B cell (primary cell): ENCODE measurements around the gene SDK1. TPM values are rescaled to one million over a fixed set of nuclear protein-coding genes. Genes with fewer than 3 reads are reported as not detected.

Experiments used
- ATAC-seq: fragments of 200-7000 bp; cut with Tn5 transposase; one replicate; pipeline ENCODE4 v1.10.0; 2021; ENCODE audit warnings: low read depth, mild to moderate bottlenecking, moderate number of reproducible peaks, moderate library complexity
- CTCF ChIA-PET: fragments of 350-600 bp; sonication (Branson Sonifier 250); formaldehyde crosslinking; loops from one replicate; lab custom pipeline; 2021; ENCODE audit warnings: antibody characterized with exemption, inconsistent platforms; lab: Charles Lee
- POLR2A ChIA-PET: fragments of 350-600 bp; sonication (Branson Sonifier 250); formaldehyde crosslinking; loops from one replicate; lab custom pipeline; 2021; ENCODE audit warnings: antibody characterized with exemption; lab: Charles Lee
- DNase-seq: peaks from one replicate; pipeline ENCODE4 v3.0.0; 2013
- H2AFZ ChIP-seq: 2 replicates; pipeline ENCODE4 v1.6.1; 2012; ENCODE audit warnings: mild to moderate bottlenecking, low read depth, low read length; ENCODE audit not compliant: insufficient read depth, poor library complexity, severe bottlenecking
- H3K27ac ChIP-seq, 2 donors: 1 replicate in 1 of 2; 2 replicates in 1 of 2; pipeline ENCODE4 v1.5.1; 2012 to 2013; ENCODE audit warnings: low read length in 2 of 2, mild to moderate bottlenecking in 2 of 2, moderate library complexity in 1 of 2
- H3K27me3 ChIP-seq, 4 experiments: fragments of 200-600 bp in 1 of 4; sonication (generic) in 1 of 4; replicated peaks in 1 of 4; 1 replicate in 2 of 4; 2 replicates in 2 of 4; pipeline versions ENCODE4 v1.6.1 to v1.7.0; 2013 to 2016; ENCODE audit warnings: low read length in 3 of 4, mild to moderate bottlenecking in 2 of 4, mixed read lengths in 1 of 4, moderate library complexity in 1 of 4; ENCODE audit not compliant: insufficient read depth in 4 of 4, control insufficient read depth in 3 of 4; ENCODE audit errors: control extremely low read depth in 1 of 4
- H3K36me3 ChIP-seq, 2 experiments: replicated peaks in 1 of 2; 1 replicate in 1 of 2; 2 replicates in 1 of 2; pipeline versions ENCODE4 v1.6.1 to v1.7.1; 2013; ENCODE audit warnings: low read length in 1 of 2; ENCODE audit not compliant: insufficient read depth in 2 of 2, control insufficient read depth in 1 of 2; ENCODE audit errors: control extremely low read depth in 1 of 2, extremely low read depth in 1 of 2
- H3K4me1 ChIP-seq, 2 donors: fragments of 200-600 bp in 1 of 2; sonication (generic) in 1 of 2; 1 replicate in 1 of 2; 2 replicates in 1 of 2; pipeline versions ENCODE4 v1.5.1 to v1.6.1; 2013 to 2017; ENCODE audit warnings: low read length in 2 of 2; ENCODE audit not compliant: control insufficient read depth in 2 of 2, insufficient read depth in 2 of 2
- H3K4me2 ChIP-seq: replicated peaks from 2 replicates; pipeline ENCODE3; 2012; ENCODE audit warnings: mild to moderate bottlenecking, low read depth, low read length; ENCODE audit not compliant: poor library complexity, severe bottlenecking
- H3K4me3 ChIP-seq, 5 experiments: fragments of 200-600 bp in 1 of 5; sonication (generic) in 1 of 5; 1 replicate in 3 of 5; 2 replicates in 2 of 5; pipeline versions ENCODE4 v1.5.1 to v1.7.0; 2011 to 2016; ENCODE audit warnings: low read length in 4 of 5, mild to moderate bottlenecking in 4 of 5, low read depth in 2 of 5, control low read depth in 1 of 5, moderate library complexity in 1 of 5; ENCODE audit not compliant: insufficient read depth in 1 of 5; ENCODE audit errors: control extremely low read depth in 1 of 5, extremely low read depth in 1 of 5
- H3K79me2 ChIP-seq: fragments of 200-600 bp; sonication (generic); one replicate; pipeline ENCODE4 v1.6.0; 2016; ENCODE audit warnings: low read length; ENCODE audit not compliant: control insufficient read depth, insufficient read depth
- H3K9ac ChIP-seq: fragments of 200-600 bp; sonication (generic); 2 replicates; pipeline ENCODE4 v1.6.1; 2017; ENCODE audit warnings: mild to moderate bottlenecking, low read length, moderate library complexity
- H3K9me3 ChIP-seq, 3 donors: one replicate each; pipeline versions ENCODE4 v1.6.1 to v1.7.1; 2013; ENCODE audit warnings: low read length in 2 of 3; ENCODE audit not compliant: control insufficient read depth in 2 of 3, insufficient read depth in 1 of 3; ENCODE audit errors: control extremely low read depth in 1 of 3
- H4K20me1 ChIP-seq: 2 replicates; pipeline ENCODE4 v1.6.0; 2012; ENCODE audit warnings: mild to moderate bottlenecking, low read length; ENCODE audit not compliant: insufficient read depth, control insufficient read depth, poor library complexity, severe bottlenecking
- H3K27ac Mint-ChIP-seq: one replicate; pipeline ENCODE4 v1.8.0; 2021; ENCODE audit warnings: mixed read lengths
- H3K27me3 Mint-ChIP-seq: one replicate; pipeline ENCODE4 v1.8.0; 2021; ENCODE audit warnings: mixed read lengths
- H3K4me1 Mint-ChIP-seq: one replicate; pipeline ENCODE4 v1.8.0; 2021; ENCODE audit warnings: mixed read lengths
- H3K4me3 Mint-ChIP-seq: one replicate; pipeline ENCODE4 v1.8.0; 2021; ENCODE audit warnings: mixed read lengths
- H3K9me3 Mint-ChIP-seq: one replicate; pipeline ENCODE4 v1.8.0; 2022; ENCODE audit warnings: mixed read lengths; ENCODE audit not compliant: insufficient read depth
- EZH2 ChIP-seq: IDR thresholded peaks from 2 replicates; pipeline ENCODE4 v1.6.1; 2012; ENCODE audit warnings: borderline replicate concordance, low read depth, mild to moderate bottlenecking, moderate library complexity, low read length; ENCODE audit not compliant: insufficient read depth, poor library complexity, severe bottlenecking
- WGBS: methylation state at CpG from one replicate; pipeline ENCODE4 v1.1.5; 2013; ENCODE audit warnings: missing lambda C conversion rate; ENCODE audit not compliant: insufficient coverage; 5-methylcytosine and 5-hydroxymethylcytosine counted together
- intact Hi-C: fragments of 100-400 bp; cut with micrococcal nuclease; formaldehyde crosslinking; loops from one replicate; pipeline ENCODE4 v1.10.0; 2022
- polyA plus RNA-seq: library from polyadenylated mRNA; depleted of rRNA; stranded (reverse); fragments of >200 nt; gene quantifications from 2 replicates; pipeline ENCODE4 v1.2.3, GENCODE V29; 2012
- total RNA-seq, 2 donors: library from RNA; stranded (reverse); fragments of 120-200 nt in 1 of 2; gene quantifications; 1 replicate in 1 of 2; 2 replicates in 1 of 2; pipeline versions ENCODE4 v1.2.3 to v1.2.4, GENCODE V29; 2013 to 2022
- TF ChIP-seq, protein P1 (sequence below): fragments of 200-600 bp; IDR thresholded peaks from one replicate; pipeline ENCODE4 v1.8.0; 2022; ENCODE audit warnings: antibody characterized with exemption, mild to moderate bottlenecking

SDK1 gene
- total and polyA plus RNA-seq, 2 donors (not counting 1 experiment from before 2014, with no cell fraction given), result 0.73 to 2.0 TPM

DNA sequence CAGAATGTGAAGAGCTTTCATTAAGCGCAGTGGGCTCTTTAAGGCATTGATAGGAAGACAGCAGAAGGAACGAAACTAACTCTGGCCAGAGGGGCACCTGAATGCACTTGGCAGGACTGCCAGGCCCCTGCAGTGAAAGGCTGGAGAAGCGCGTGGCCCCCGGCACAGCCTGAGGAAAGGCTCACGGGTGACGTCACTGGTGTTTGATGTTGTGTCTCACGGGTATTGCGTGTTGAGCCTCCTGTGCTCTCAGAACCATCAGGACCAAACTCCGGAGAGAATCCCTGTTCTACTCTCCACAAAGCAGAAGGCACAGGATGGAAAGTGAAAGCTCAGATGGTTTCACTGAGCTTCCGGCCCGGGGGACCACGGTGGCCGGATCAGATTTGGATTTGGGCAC is 865.3 kb downstream of the SDK1 start:
- no peak overlapping the region for H3K9ac ChIP-seq
- H3K4me3 ChIP-seq, result no peak overlapping the region
- no peak overlapping the region for H2AFZ ChIP-seq
- H4K20me1 ChIP-seq, result no peaks in the 10 kb centered on the region
- peaks cover 0 to 5% (median 0%) of the 10 kb centered on the region in 3 donors for H3K9me3 ChIP-seq
- WGBS, result 96% methylated on average over 14 of the region's 14 CpGs
- Mint-ChIP-seq H3K4me1 (no peaks in the 10 kb centered on the region), H3K27ac (no peak overlapping the region), H3K9me3 (no peaks in the 10 kb centered on the region), H3K27me3 (no peaks in the 10 kb centered on the region), H3K4me3 (no peak overlapping the region)
- DNase-seq (no peak), ATAC-seq (no peak)
- ChIA-PET CTCF (no interaction called here), POLR2A (no interaction called here)
- H3K27me3 ChIP-seq, result no peaks in the 10 kb centered on the region
- TF ChIP-seq, protein P1, sequence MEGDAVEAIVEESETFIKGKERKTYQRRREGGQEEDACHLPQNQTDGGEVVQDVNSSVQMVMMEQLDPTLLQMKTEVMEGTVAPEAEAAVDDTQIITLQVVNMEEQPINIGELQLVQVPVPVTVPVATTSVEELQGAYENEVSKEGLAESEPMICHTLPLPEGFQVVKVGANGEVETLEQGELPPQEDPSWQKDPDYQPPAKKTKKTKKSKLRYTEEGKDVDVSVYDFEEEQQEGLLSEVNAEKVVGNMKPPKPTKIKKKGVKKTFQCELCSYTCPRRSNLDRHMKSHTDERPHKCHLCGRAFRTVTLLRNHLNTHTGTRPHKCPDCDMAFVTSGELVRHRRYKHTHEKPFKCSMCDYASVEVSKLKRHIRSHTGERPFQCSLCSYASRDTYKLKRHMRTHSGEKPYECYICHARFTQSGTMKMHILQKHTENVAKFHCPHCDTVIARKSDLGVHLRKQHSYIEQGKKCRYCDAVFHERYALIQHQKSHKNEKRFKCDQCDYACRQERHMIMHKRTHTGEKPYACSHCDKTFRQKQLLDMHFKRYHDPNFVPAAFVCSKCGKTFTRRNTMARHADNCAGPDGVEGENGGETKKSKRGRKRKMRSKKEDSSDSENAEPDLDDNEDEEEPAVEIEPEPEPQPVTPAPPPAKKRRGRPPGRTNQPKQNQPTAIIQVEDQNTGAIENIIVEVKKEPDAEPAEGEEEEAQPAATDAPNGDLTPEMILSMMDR, result no peak
- TF ChIP-seq EZH2, result no peak
- no peaks in the 10 kb centered on the region for H3K36me3 ChIP-seq
- H3K27ac ChIP-seq, result no peak overlapping the region
- intact Hi-C loops, result no loop called here
- no peaks in the 10 kb centered on the region for H3K79me2 ChIP-seq
- no peak overlapping the region for H3K4me2 ChIP-seq
- no peaks in the 10 kb centered on the region for H3K4me1 ChIP-seq

DNA sequence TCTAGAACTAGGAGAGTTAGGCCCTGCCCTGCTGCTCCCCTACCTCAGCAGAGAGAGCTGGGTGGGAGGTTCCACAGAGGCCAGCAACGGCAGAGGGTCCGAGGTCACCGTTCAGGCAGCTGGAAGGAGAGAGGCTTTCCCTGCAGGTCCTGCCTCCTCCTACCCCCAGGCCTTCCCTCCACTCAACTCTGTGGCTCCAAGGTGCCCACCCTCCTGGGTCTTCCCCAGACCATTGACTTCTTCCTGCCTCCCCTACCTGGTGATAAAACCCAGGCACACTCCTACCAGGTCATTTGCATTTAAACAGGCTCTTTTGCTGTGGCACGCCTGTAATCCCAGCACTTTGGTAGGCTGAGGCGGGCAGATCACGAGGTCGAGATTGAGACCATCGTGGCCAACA is 865.8 kb downstream of the SDK1 start:
- Histone ChIP-seq H2AFZ (no peak overlapping the region), H3K4me1 (no peaks in the 10 kb centered on the region), H3K9me3 (peaks cover 0 to under 1% (median 0%) of the 10 kb centered on the region in 3 donors), H3K4me2 (no peak overlapping the region), H3K36me3 (no peaks in the 10 kb centered on the region), H3K79me2 (no peaks in the 10 kb centered on the region), H3K9ac (no peak overlapping the region), H4K20me1 (no peaks in the 10 kb centered on the region), H3K27ac (no peak overlapping the region), H3K4me3 (no peak overlapping the region), H3K27me3 (no peaks in the 10 kb centered on the region)
- Mint-ChIP-seq H3K27me3 (no peaks in the 10 kb centered on the region), H3K4me1 (no peaks in the 10 kb centered on the region), H3K9me3 (no peaks in the 10 kb centered on the region), H3K27ac (no peak overlapping the region), H3K4me3 (no peak overlapping the region)
- WGBS, result 95% methylated on average over 8 of the region's 8 CpGs
- intact Hi-C loops, result no loop called here
- ChIA-PET POLR2A (no interaction called here), CTCF (no interaction called here)
- no peak for TF ChIP-seq EZH2
- TF ChIP-seq, protein P1, result no peak
- DNase-seq, result no peak
- no peak for ATAC-seq
